Neuronal stem cell (in vitro differentiated cells): ENCODE measurements around the gene VILL.

Experiments used
- DNase-seq: peaks from one replicate; pipeline ENCODE4 v3.0.0-alpha.2; 2013; ENCODE audit warnings: low spot score
- H2AFZ ChIP-seq: one replicate; pipeline ENCODE4 v1.6.1; 2013; ENCODE audit warnings: mild to moderate bottlenecking, low read length, inconsistent platforms
- H2AK5ac ChIP-seq: 2 replicates; pipeline ENCODE4 v1.6.1; 2013; ENCODE audit warnings: low read depth, mild to moderate bottlenecking, inconsistent platforms, low read length, moderate library complexity, mixed read lengths
- H2BK120ac ChIP-seq: 2 replicates; pipeline ENCODE4 v1.6.1; 2013; ENCODE audit warnings: low read depth, mild to moderate bottlenecking, inconsistent platforms, low read length, moderate library complexity, mixed read lengths
- H2BK12ac ChIP-seq: one replicate; pipeline ENCODE4 v1.6.1; 2013; ENCODE audit warnings: low read length, inconsistent platforms
- H2BK15ac ChIP-seq: 2 replicates; pipeline ENCODE4 v1.6.1; 2013; ENCODE audit warnings: mild to moderate bottlenecking, low read length, inconsistent platforms, mixed read lengths
- H2BK5ac ChIP-seq: one replicate; pipeline ENCODE4 v1.6.1; 2013; ENCODE audit warnings: inconsistent platforms, mild to moderate bottlenecking, low read length, moderate library complexity
- H3K14ac ChIP-seq: one replicate; pipeline ENCODE4 v1.6.1; 2013; ENCODE audit warnings: low read length, inconsistent platforms
- H3K18ac ChIP-seq: 2 replicates; pipeline ENCODE4 v1.6.1; 2013; ENCODE audit warnings: low read length, inconsistent platforms
- H3K23ac ChIP-seq: 2 replicates; pipeline ENCODE4 v1.6.1; 2013; ENCODE audit warnings: low read depth, mild to moderate bottlenecking, mixed read lengths, low read length, inconsistent platforms; ENCODE audit not compliant: poor library complexity
- H3K27ac ChIP-seq: replicated peaks from 3 replicates; pipeline ENCODE4 v1.5.1; 2013; ENCODE audit warnings: low read length, inconsistent platforms
- H3K27me3 ChIP-seq, 3 experiments: 2 replicates each; pipeline ENCODE4 v1.6.1; 2013; ENCODE audit warnings: low read length in 3 of 3, mild to moderate bottlenecking in 2 of 3, inconsistent platforms in 1 of 3, low read depth in 1 of 3, mixed read lengths in 1 of 3, moderate library complexity in 1 of 3; ENCODE audit not compliant: control insufficient read depth in 3 of 3, insufficient read depth in 3 of 3
- H3K36me3 ChIP-seq, 2 donors: replicated peaks in 1 of 2; 2 replicates each; pipeline ENCODE4 v1.6.1; 2013; ENCODE audit warnings: low read length in 2 of 2; ENCODE audit not compliant: control insufficient read depth in 2 of 2, insufficient read depth in 2 of 2
- H3K4ac ChIP-seq: 2 replicates; pipeline ENCODE4 v1.6.1; 2013; ENCODE audit warnings: inconsistent platforms, mild to moderate bottlenecking, low read length, moderate library complexity
- H3K4me1 ChIP-seq, 2 donors: 1 replicate in 1 of 2; 2 replicates in 1 of 2; pipeline ENCODE4 v1.6.1; 2013; ENCODE audit warnings: low read length in 2 of 2, low read depth in 1 of 2; ENCODE audit not compliant: control insufficient read depth in 2 of 2, insufficient read depth in 1 of 2
- H3K4me2 ChIP-seq: one replicate; pipeline ENCODE4 v1.6.1; 2013; ENCODE audit warnings: mild to moderate bottlenecking, low read length, inconsistent platforms; ENCODE audit not compliant: insufficient read depth, poor library complexity, severe bottlenecking
- H3K4me3 ChIP-seq, 2 donors: 2 replicates each; pipeline ENCODE4 v1.5.1; 2013; ENCODE audit warnings: low read length in 2 of 2, mild to moderate bottlenecking in 2 of 2, inconsistent platforms in 1 of 2, moderate library complexity in 1 of 2
- H3K79me1 ChIP-seq: one replicate; pipeline ENCODE4 v1.6.1; 2013; ENCODE audit warnings: low read depth, mild to moderate bottlenecking, inconsistent platforms, low read length, moderate library complexity
- H3K9ac ChIP-seq: one replicate; pipeline ENCODE4 v1.6.1; 2013; ENCODE audit warnings: mild to moderate bottlenecking, low read depth, low read length, inconsistent platforms; ENCODE audit not compliant: poor library complexity
- H3K9me3 ChIP-seq, 2 donors: replicated peaks in 1 of 2; 2 replicates each; pipeline versions ENCODE3 to v1.6.1; 2013; ENCODE audit warnings: low read length in 2 of 2, mild to moderate bottlenecking in 2 of 2, inconsistent platforms in 1 of 2, low read depth in 1 of 2, mixed read lengths in 1 of 2, moderate library complexity in 1 of 2; ENCODE audit not compliant: control insufficient read depth in 2 of 2, insufficient read depth in 1 of 2
- H4K8ac ChIP-seq: one replicate; pipeline ENCODE4 v1.6.1; 2013; ENCODE audit warnings: low read depth, mild to moderate bottlenecking, inconsistent platforms, low read length, moderate library complexity
- H4K91ac ChIP-seq: one replicate; pipeline ENCODE4 v1.6.1; 2013; ENCODE audit warnings: low read length, low read depth, mild to moderate bottlenecking, inconsistent platforms; ENCODE audit not compliant: poor library complexity
- WGBS, 2 donors: extraction: QIAGEN DNeasy Blood & Tissue Kit; methylation state at CpG; one replicate each; pipeline ENCODE4 v1.1.7; 2013; ENCODE audit warnings: missing lambda C conversion rate in 2 of 2, mixed read lengths in 1 of 2; ENCODE audit not compliant: insufficient read length in 2 of 2, insufficient replicate concordance in 1 of 2; ENCODE audit errors: extremely low coverage in 2 of 2; 5-methylcytosine and 5-hydroxymethylcytosine counted together

VILL gene

DNA sequence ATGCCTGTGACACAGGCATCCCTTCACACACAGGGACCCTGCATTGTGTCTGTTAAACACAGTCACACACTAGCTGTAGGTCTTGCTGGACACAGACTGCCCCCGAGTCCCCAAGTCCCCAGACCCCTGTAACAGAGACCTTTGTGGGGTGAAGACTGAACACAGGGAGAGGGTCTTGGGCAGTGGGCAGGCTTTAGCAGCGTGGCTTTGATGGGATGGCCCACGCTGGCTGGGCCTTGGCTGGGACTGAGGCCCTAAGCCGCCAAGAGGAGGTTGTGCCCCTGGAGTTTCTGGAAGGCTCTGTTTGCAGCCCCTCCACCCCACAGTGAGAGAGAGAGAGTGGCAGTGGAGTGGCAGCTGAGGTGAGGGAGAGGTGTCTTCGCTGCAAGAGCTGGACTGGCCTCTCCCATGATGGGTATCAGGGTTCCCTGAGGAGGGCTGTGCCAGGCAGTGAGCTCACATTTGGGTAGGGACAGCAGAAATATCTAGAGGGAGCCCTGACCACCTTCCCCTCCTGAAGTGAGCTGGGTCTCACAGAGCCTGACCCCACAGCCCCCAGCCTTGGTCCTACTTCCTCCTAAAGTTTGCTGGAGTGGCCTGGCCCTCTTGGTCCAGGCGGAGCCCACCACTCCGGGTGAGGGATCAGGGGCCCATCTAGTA, 635 bp upstream of the VILL start:
- Histone ChIP-seq H3K4me1 (peaks cover 0 to 7% of the 10 kb centered on the region in 2 donors), H3K79me1 (no peaks in the 10 kb centered on the region), H3K4me3 (no peak overlapping the region), H2AFZ (no peak overlapping the region), H3K4me2 (no peak overlapping the region), H4K8ac (peak overlapping the region; percentile 54), H2BK12ac (no peak overlapping the region), H4K91ac (no peak overlapping the region), H2BK5ac (no peak overlapping the region), H3K36me3 (peaks cover 0 to 2% of the 10 kb centered on the region in 2 donors), H2BK15ac (peak overlapping the region; percentile 46), H3K14ac (peak overlapping the region; percentile 94), H3K9me3 (no peaks in the 10 kb centered on the region), H3K27ac (no peak overlapping the region), H3K18ac (peak overlapping the region; percentile 39), H3K9ac (peak overlapping the region; percentile 66), H3K23ac (peak overlapping the region; percentile 59), H3K4ac (no peak overlapping the region), H2AK5ac (peak overlapping the region; percentile 69), H2BK120ac (no peak overlapping the region), H3K27me3 (peaks cover 0 to 59% (median 0%) of the 10 kb centered on the region in 3 experiments)
- WGBS, 2 donors = no CpG with 5 or more reads among the region's 7 CpGs
- DNase-seq = no peak

GRCh38 chr3:37991109-37991508, 523 bp downstream of the VILL start:
- Histone ChIP-seq H2AK5ac (no peak overlapping the region), H2BK120ac (no peak overlapping the region), H4K8ac (no peak overlapping the region), H3K9me3 (no peaks in the 10 kb centered on the region), H3K27ac (no peak overlapping the region), H3K79me1 (no peaks in the 10 kb centered on the region), H3K18ac (no peak overlapping the region), H3K36me3 (peaks cover 0 to 2% of the 10 kb centered on the region in 2 donors), H3K4me3 (no peak overlapping the region), H3K9ac (no peak overlapping the region), H3K4me1 (peaks cover 0 to 9% of the 10 kb centered on the region in 2 donors), H2AFZ (no peak overlapping the region), H4K91ac (peak overlapping the region; percentile 66), H3K27me3 (peaks cover 0 to 67% (median 0%) of the 10 kb centered on the region in 3 experiments), H3K4ac (peak overlapping the region; percentile 38), H3K4me2 (no peak overlapping the region), H2BK12ac (no peak overlapping the region), H2BK15ac (no peak overlapping the region), H3K14ac (no peak overlapping the region), H2BK5ac (no peak overlapping the region), H3K23ac (no peak overlapping the region)
- no peak for DNase-seq
- no CpG with 5 or more reads among the region's 6 CpGs for WGBS, 2 donors

- DNase-seq = no peak
- Histone ChIP-seq H3K4me1 (peaks cover 0 to 9% of the 10 kb centered on the region in 2 donors), H2AK5ac (peak overlapping the region; percentile 86)
Measured at GRCh38 chr3:37991823-37992222, 1.2 kb downstream of the VILL start.

GRCh38 chr3:37992271-37993066, 1.9 kb downstream of the VILL start:
- Histone ChIP-seq H2AFZ (no peak overlapping the region), H4K91ac (no peak overlapping the region), H2BK5ac (no peak overlapping the region), H2BK120ac (no peak overlapping the region), H2BK15ac (peak overlapping the region; percentile 38), H3K4me1 (peaks cover 0 to 9% of the 10 kb centered on the region in 2 donors), H3K18ac (no peak overlapping the region), H3K79me1 (no peaks in the 10 kb centered on the region), H3K14ac (no peak overlapping the region), H3K4me3 (no peak overlapping the region), H2AK5ac (peak overlapping the region; percentile 86), H3K9me3 (no peaks in the 10 kb centered on the region), H3K27ac (no peak overlapping the region), H2BK12ac (no peak overlapping the region), H3K4ac (no peak overlapping the region), H3K9ac (peak overlapping the region; percentile 50), H3K4me2 (no peak overlapping the region), H4K8ac (no peak overlapping the region), H3K36me3 (peaks cover 0 to 2% of the 10 kb centered on the region in 2 donors), H3K23ac (peak overlapping the region; percentile 45), H3K27me3 (peaks cover 0 to 67% (median 0%) of the 10 kb centered on the region in 3 experiments)
- WGBS, 2 donors = no CpG with 5 or more reads among the region's 9 CpGs
- no peak for DNase-seq

More at GRCh38 chr3:37991823-37992222, 1.2 kb downstream of the VILL start:
- H2BK5ac ChIP-seq = no peak overlapping the region
- H3K9me3 ChIP-seq = no peaks in the 10 kb centered on the region
- H3K4me2 ChIP-seq = no peak overlapping the region
- no peak overlapping the region for H3K4me3 ChIP-seq
- peak overlapping the region; percentile 19 for H3K18ac ChIP-seq
- no peak overlapping the region for H3K27ac ChIP-seq
- H3K36me3 ChIP-seq = peaks cover 0 to 2% of the 10 kb centered on the region in 2 donors
- no peak overlapping the region for H2BK120ac ChIP-seq
- H3K79me1 ChIP-seq = no peaks in the 10 kb centered on the region
- H2BK15ac ChIP-seq = peak overlapping the region; percentile 38
- H3K23ac ChIP-seq = peak overlapping the region; percentile 44
- H3K9ac ChIP-seq = peak overlapping the region; percentile 30
- no peak overlapping the region for H3K14ac ChIP-seq
- H2BK12ac ChIP-seq = no peak overlapping the region
- peaks cover 0 to 67% (median 0%) of the 10 kb centered on the region in 3 experiments for H3K27me3 ChIP-seq
- H4K8ac ChIP-seq = peak overlapping the region; percentile 48
- WGBS, 2 donors = no CpG with 5 or more reads among the region's 7 CpGs
- no peak overlapping the region for H4K91ac ChIP-seq
- no peak overlapping the region for H2AFZ ChIP-seq
- H3K4ac ChIP-seq = no peak overlapping the region
